ENCODE data around the gene NUBP2.

NUBP2 gene

DNA sequence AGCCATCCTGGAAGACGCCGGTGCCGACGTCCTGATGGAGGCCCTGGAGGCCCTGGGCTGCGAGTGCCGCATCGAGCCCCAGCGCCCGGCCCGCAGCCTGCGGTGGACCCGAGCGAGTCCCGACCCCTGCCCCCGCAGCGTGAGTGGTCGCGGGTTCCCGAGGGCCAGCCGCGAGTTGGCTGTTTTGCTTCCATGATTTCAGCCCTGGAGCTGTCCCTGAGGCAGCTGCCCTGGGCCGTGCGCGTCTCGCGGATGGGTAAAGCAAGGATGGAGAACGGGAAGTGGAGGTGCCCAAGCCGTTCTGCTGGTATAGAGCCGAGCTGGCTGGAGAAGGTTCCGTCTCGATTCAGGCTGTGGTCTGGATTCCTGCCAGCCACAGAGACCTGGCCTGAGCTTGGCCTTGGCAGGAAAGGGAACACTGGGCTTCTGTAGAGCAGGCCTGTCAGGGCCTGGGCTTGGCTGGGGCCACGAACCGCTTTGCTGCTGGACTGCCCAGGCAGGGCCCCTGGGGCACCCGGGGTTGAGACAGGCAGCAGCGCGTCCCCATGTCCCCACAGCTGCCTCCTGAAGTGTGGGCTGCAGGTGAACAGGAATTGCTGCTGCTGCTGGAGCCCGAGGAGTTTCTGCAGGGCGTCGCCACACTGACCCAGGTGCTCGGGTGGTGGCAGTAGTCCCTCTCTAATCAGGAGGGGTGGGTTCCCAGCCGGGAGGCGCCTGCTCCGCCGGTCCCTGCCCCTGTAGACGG, 8.9 kb upstream of the NUBP2 start (continued):
- TF ChIP-seq, protein P1, sequence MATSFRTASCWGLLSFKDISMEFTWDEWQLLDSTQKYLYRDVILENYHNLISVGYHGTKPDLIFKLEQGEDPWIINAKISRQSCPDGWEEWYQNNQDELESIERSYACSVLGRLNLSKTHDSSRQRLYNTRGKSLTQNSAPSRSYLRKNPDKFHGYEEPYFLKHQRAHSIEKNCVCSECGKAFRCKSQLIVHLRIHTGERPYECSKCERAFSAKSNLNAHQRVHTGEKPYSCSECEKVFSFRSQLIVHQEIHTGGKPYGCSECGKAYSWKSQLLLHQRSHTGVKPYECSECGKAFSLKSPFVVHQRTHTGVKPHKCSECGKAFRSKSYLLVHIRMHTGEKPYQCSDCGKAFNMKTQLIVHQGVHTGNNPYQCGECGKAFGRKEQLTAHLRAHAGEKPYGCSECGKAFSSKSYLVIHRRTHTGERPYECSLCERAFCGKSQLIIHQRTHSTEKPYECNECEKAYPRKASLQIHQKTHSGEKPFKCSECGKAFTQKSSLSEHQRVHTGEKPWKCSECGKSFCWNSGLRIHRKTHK (tag by site-specific recombination; IDR thresholded peaks at IDR 0.05): no peak
- no peak for TF ChIP-seq ZNF10 (tag by site-specific recombination; IDR thresholded peaks at IDR 0.05)
- no peak for TF ChIP-seq ZNF521 (tag by site-specific recombination; IDR thresholded peaks at IDR 0.05)
- no peak for TF ChIP-seq IKZF3 (tag by site-specific recombination; IDR thresholded peaks at IDR 0.05)
- no peak for TF ChIP-seq KLF7 (tag by site-specific recombination; IDR thresholded peaks at IDR 0.05; ENCODE audit: borderline replicate concordance)
- TF ChIP-seq, protein P2, sequence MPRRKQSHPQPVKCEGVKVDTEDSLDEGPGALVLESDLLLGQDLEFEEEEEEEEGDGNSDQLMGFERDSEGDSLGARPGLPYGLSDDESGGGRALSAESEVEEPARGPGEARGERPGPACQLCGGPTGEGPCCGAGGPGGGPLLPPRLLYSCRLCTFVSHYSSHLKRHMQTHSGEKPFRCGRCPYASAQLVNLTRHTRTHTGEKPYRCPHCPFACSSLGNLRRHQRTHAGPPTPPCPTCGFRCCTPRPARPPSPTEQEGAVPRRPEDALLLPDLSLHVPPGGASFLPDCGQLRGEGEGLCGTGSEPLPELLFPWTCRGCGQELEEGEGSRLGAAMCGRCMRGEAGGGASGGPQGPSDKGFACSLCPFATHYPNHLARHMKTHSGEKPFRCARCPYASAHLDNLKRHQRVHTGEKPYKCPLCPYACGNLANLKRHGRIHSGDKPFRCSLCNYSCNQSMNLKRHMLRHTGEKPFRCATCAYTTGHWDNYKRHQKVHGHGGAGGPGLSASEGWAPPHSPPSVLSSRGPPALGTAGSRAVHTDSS (tag by site-specific recombination; IDR thresholded peaks at IDR 0.05): no peak
- no peak for TF ChIP-seq ZNF426 (tag by site-specific recombination; IDR thresholded peaks at IDR 0.05)
- TF ChIP-seq ZNF664 (tag by site-specific recombination; IDR thresholded peaks at IDR 0.05): no peak
- no peak for TF ChIP-seq ZSCAN16 (tag by site-specific recombination; IDR thresholded peaks at IDR 0.05)

GRCh38 chr16:1774448-1774780, 8.3 kb upstream of the NUBP2 start:
- POLR2A ChIA-PET: interaction anchor here (1.8 to 2.4 kb wide), 2 partner anchors 9 to 190 kb away, joined by 10 to 22 read pairs; partner anchors contain the start of genes NUBP2, RPS2 and SPSB3
- TF ChIP-seq ZNF140 (tag by site-specific recombination; IDR thresholded peaks at IDR 0.05) (no peak), ZNF623 (tag by site-specific recombination; IDR thresholded peaks at IDR 0.05) (no peak), ZNF629 (tag by site-specific recombination; IDR thresholded peaks at IDR 0.05) (no peak), ZNF501 (tag by site-specific recombination; IDR thresholded peaks at IDR 0.05) (no peak), KLF8 (tag by site-specific recombination; IDR thresholded peaks at IDR 0.05) (no peak), ZNF768 (tag by site-specific recombination; IDR thresholded peaks at IDR 0.05) (no peak)
- TF ChIP-seq, protein P3, sequence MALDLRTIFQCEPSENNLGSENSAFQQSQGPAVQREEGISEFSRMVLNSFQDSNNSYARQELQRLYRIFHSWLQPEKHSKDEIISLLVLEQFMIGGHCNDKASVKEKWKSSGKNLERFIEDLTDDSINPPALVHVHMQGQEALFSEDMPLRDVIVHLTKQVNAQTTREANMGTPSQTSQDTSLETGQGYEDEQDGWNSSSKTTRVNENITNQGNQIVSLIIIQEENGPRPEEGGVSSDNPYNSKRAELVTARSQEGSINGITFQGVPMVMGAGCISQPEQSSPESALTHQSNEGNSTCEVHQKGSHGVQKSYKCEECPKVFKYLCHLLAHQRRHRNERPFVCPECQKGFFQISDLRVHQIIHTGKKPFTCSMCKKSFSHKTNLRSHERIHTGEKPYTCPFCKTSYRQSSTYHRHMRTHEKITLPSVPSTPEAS (tag by site-specific recombination; IDR thresholded peaks at IDR 0.05): no peak
- Histone ChIP-seq H3K4me1 (ENCODE audit: control insufficient read depth, insufficient read depth, low read length) (peaks cover 9% of the 10 kb centered on the region), H3K9me3 (ENCODE audit: control insufficient read depth, insufficient read depth, low read depth, low read length) (no peaks in the 10 kb centered on the region), H3K27ac (ENCODE audit: extremely low read depth, low read depth, low read length) (peak overlapping the region; percentile 94; the same call in 1 of the 2 replicates), H3K36me3 (ENCODE audit: control insufficient read depth in 2 of 2, insufficient read depth in 1 of 2, low read length in 2 of 2) (peaks cover 0 to 72% of the 10 kb centered on the region in 2 experiments; a peak in 1 of 3 replicates), H3K4me3 (ENCODE audit: low read depth, low read length) (no peak overlapping the region; the same call in 1 of the 2 replicates)
- CTCF ChIA-PET: interaction anchor here (0.7 to 1.9 kb wide), 2 partner anchors 8 to 11 kb away, joined by 3 to 14 read pairs; partner anchors contain the start of genes NUBP2 and SPSB3

- no peaks in the 10 kb centered on the region for H3K9me3 ChIP-seq (ENCODE audit: control insufficient read depth, insufficient read depth, low read depth, low read length)
- no peak overlapping the region for H3K4me3 ChIP-seq (ENCODE audit: low read depth, low read length)
- TF ChIP-seq ZNF2 (tag by site-specific recombination; IDR thresholded peaks at IDR 0.05): no peak
- no peak for TF ChIP-seq BCL11A (tag by site-specific recombination; IDR thresholded peaks at IDR 0.05; ENCODE audit: low read depth)
- TF ChIP-seq KLF7 (tag by site-specific recombination; IDR thresholded peaks at IDR 0.05; ENCODE audit: borderline replicate concordance): no peak
- TF ChIP-seq ZNF114 (tag by site-specific recombination; IDR thresholded peaks at IDR 0.05): no peak
- no peak for TF ChIP-seq ZNF239 (tag by site-specific recombination; IDR thresholded peaks at IDR 0.05)
- TF ChIP-seq, protein P4, sequence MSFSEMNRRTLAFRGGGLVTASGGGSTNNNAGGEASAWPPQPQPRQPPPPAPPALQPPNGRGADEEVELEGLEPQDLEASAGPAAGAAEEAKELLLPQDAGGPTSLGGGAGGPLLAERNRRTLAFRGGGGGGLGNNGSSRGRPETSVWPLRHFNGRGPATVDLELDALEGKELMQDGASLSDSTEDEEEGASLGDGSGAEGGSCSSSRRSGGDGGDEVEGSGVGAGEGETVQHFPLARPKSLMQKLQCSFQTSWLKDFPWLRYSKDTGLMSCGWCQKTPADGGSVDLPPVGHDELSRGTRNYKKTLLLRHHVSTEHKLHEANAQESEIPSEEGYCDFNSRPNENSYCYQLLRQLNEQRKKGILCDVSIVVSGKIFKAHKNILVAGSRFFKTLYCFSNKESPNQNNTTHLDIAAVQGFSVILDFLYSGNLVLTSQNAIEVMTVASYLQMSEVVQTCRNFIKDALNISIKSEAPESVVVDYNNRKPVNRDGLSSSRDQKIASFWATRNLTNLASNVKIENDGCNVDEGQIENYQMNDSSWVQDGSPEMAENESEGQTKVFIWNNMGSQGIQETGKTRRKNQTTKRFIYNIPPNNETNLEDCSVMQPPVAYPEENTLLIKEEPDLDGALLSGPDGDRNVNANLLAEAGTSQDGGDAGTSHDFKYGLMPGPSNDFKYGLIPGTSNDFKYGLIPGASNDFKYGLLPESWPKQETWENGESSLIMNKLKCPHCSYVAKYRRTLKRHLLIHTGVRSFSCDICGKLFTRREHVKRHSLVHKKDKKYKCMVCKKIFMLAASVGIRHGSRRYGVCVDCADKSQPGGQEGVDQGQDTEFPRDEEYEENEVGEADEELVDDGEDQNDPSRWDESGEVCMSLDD (tag by site-specific recombination; IDR thresholded peaks at IDR 0.05): no peak
- no peak for TF ChIP-seq ZNF585B (tag by site-specific recombination; IDR thresholded peaks at IDR 0.05)
- H3K36me3 ChIP-seq (ENCODE audit: control insufficient read depth in 2 of 2, insufficient read depth in 1 of 2, low read length in 2 of 2): peaks cover 0 to 72% of the 10 kb centered on the region in 2 experiments; a peak in 1 of 3 replicates
- POLR2A ChIA-PET: interaction anchor here (1.8 kb wide), 1 partner anchor 8 kb away, joined by 22 read pairs; the partner anchor contains the start of genes NUBP2 and SPSB3
- H3K27ac ChIP-seq (ENCODE audit: extremely low read depth, low read depth, low read length): no peak overlapping the region; the same call in 1 of the 2 replicates
- CTCF ChIA-PET: interaction anchor here (1.9 kb wide), 1 partner anchor 7 kb away, joined by 14 read pairs; the partner anchor contains the start of genes NUBP2 and SPSB3
- H3K4me1 ChIP-seq (ENCODE audit: control insufficient read depth, insufficient read depth, low read length): peaks cover 6% of the 10 kb centered on the region
Measured at GRCh38 chr16:1775006-1775845, 7.5 kb upstream of the NUBP2 start.

Data from HEK293 (cell line).